GM12864 (cell line): ENCODE data around the gene RHBDL3.

Experiments used
- DNase-seq: peaks from one replicate; pipeline ENCODE4 v3.0.0-alpha.2; 2011; ENCODE audit warnings: low read depth
- H3K4me3 ChIP-seq: 2 replicates; pipeline ENCODE4 v1.5.1; 2011; ENCODE audit warnings: mild to moderate bottlenecking, low read depth, low read length, control low read depth
- TF ChIP-seq, protein P1 (sequence below): IDR thresholded peaks from 2 replicates; pipeline ENCODE4 v1.5.1; 2011; ENCODE audit warnings: low read depth, mild to moderate bottlenecking, moderate library complexity, low read length, control low read depth, inconsistent platforms; ENCODE audit errors: missing control alignments

RHBDL3 gene

DNA sequence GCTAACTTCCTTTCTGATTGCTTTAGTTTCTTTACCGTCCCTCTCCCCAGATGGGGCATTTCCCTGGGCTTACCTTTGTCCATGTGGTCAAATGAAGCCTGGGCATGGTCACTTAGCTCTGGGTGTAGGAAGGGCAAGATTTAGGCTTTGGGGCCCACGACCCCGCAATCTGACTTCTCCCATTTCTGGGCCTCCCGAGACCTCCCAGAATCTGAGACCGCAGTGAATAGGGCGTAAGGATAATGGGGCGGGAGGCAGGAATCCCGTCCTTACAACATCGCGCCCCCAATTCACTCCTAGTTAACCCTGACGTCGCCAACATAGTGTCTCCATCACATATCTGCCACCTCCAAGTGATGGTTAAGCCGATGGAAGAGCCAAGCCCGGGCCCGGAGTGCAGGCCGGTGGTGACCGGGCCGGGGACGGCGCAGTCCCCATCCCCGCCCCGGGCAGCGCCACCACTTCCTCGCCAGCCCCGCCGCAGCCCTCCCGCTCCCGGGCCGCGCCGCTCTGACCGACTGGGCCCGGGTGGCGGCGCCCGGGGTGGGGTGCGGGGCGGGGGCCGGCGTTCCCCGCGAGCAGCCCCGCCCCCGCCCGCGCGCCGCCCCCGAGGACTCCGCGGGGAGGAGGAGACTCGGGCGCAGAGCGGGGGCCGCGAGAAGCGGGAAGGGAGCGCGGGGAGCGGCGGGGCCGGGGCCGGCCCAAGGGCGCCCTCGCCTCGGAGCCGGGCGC is at the start of gene RHBDL3:
Gene RHBDL3 (plus strand): TSS at position 641 of the 732 bp plus-strand sequence. CDS start 358 bp downstream, outside the sequence.
- no peak for DNase-seq
- peak within 1 kb of the TSS; percentile 48 for H3K4me3 ChIP-seq
- TF ChIP-seq, protein P1, sequence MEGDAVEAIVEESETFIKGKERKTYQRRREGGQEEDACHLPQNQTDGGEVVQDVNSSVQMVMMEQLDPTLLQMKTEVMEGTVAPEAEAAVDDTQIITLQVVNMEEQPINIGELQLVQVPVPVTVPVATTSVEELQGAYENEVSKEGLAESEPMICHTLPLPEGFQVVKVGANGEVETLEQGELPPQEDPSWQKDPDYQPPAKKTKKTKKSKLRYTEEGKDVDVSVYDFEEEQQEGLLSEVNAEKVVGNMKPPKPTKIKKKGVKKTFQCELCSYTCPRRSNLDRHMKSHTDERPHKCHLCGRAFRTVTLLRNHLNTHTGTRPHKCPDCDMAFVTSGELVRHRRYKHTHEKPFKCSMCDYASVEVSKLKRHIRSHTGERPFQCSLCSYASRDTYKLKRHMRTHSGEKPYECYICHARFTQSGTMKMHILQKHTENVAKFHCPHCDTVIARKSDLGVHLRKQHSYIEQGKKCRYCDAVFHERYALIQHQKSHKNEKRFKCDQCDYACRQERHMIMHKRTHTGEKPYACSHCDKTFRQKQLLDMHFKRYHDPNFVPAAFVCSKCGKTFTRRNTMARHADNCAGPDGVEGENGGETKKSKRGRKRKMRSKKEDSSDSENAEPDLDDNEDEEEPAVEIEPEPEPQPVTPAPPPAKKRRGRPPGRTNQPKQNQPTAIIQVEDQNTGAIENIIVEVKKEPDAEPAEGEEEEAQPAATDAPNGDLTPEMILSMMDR: no peak

DNA sequence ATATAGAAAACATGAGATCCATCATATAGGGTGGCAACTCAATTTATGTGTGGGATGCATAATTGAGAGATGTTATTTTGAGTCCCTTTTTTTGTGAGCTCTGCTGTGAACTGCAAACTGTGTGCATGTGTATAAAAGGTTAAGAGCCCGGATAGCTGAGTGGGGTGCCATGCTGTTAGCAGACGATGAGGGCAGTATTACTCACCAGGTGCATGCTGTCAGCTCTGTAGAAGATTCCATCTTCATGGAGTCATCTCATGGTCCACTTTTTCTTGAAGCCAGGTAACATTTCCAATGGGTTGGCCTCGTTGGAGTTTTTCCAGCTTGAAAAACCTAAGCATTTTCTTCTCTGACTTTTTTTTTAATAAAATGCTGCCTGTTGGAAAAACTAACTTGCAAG is 43.0 kb upstream of the RHBDL3 start:
- H3K4me3 ChIP-seq: no peak overlapping the region
- TF ChIP-seq, protein P1: no peak
- no peak for DNase-seq

- TF ChIP-seq, protein P1: no peak
- no peak overlapping the region for H3K4me3 ChIP-seq
- no peak for DNase-seq
These were observed 41.9 kb upstream of the RHBDL3 start for GRCh38 chr17:32223703-32224102.

- no peak overlapping the region for H3K4me3 ChIP-seq
- no peak for DNase-seq
- TF ChIP-seq, protein P1: no peak
These were observed 38.7 kb upstream of the RHBDL3 start for GRCh38 chr17:32226886-32227285.

DNA sequence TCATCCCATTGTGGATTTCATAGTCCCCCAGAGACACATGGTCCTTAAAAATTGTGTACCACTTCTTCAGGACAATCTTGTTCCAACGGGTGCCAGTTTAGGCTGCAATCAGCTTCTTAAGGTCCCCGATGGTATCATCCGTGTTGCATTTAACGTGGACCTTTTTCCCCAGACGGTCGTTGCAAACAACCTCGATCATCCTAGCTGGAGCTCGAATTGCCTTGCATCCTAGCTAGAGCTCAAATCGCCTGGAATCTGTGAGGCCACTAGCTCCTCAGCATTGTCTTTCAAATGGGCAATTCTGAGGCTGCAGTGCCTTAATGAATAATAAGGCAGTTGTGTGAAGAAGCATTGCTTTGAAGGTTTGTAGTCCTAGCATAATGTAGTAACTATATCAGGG is 37.7 kb upstream of the RHBDL3 start:
- no peak for DNase-seq
- H3K4me3 ChIP-seq: no peak overlapping the region
- TF ChIP-seq, protein P1: no peak

DNA sequence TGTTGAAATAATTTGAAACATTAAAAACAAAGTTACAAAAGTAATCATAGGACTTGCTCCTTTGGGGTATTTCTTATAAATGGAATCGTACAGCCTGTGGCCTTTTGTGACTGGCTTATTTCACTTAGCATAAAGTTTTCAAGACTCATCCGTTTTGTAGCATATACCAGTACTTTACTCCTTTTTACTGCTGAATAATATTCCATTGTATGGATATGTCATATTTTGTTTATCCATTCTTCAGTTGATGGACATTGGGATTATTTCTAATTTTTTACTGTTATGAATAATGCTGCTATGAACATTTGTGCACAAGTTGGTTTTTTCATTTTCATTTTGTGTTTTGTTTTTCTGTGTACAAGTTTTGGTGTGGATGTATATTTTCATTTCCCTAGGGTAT is 30.0 kb upstream of the RHBDL3 start:
- DNase-seq: no peak
- TF ChIP-seq, protein P1: no peak
- no peak overlapping the region for H3K4me3 ChIP-seq

- TF ChIP-seq, protein P1: no peak
- H3K4me3 ChIP-seq: no peak overlapping the region
- DNase-seq: no peak
These were observed 26.2 kb upstream of the RHBDL3 start for GRCh38 chr17:32239456-32239855.
